Endothelial cell of umbilical vein (primary cell): ENCODE results near the gene PXK. TPM values are rescaled to one million over a fixed set of nuclear protein-coding genes. Genes with fewer than 3 reads are reported as not detected.

ENCODE experiments used
- BruUV-seq: library from RNA; stranded (reverse); fragments of 400-500 nt; replicated peaks from 2 replicates; lab custom pipeline; 2021; lab: Mats Ljungman, UMichigan
- CTCF ChIA-PET: fragments of 300-600, 350-600 bp; sonication (Branson Sonifier 250); formaldehyde crosslinking; loops from one replicate; lab custom pipeline; 2021; ENCODE audit warnings: antibody characterized with exemption, inconsistent platforms; lab: Charles Lee
- POLR2A ChIA-PET: fragments of 300-600, 350-600 bp; sonication (Branson Sonifier 250); formaldehyde crosslinking; loops from one replicate; lab custom pipeline; 2021; ENCODE audit warnings: antibody characterized with exemption, inconsistent platforms; lab: Charles Lee
- DNase-seq: peaks from one replicate; pipeline ENCODE4 v3.0.0-alpha.2; 2011; ENCODE audit warnings: low read depth, low spot score
- FAIRE-seq: peaks from 2 replicates; lab custom pipeline; 2011; peaks lifted over from hg19 to GRCh38; lab: Jason Lieb, UNC
- H2AFZ ChIP-seq: 2 replicates; pipeline ENCODE4 v1.6.0; 2012; ENCODE audit warnings: low read depth, low read length, control low read depth, inconsistent platforms
- H3K27ac ChIP-seq: 2 replicates; pipeline ENCODE4 v1.5.1; 2011; ENCODE audit warnings: low read depth, mild to moderate bottlenecking, control low read depth, low read length, moderate library complexity; ENCODE audit not compliant: insufficient read depth
- H3K27me3 ChIP-seq, 2 experiments: 2 replicates each; pipeline versions ENCODE4 v1.6.0 to v1.6.1; 2011; ENCODE audit warnings: low read length in 2 of 2, mixed read lengths in 1 of 2; ENCODE audit not compliant: control insufficient read depth in 2 of 2, insufficient read depth in 2 of 2
- H3K36me3 ChIP-seq, 2 experiments: 2 replicates in 1 of 2; 3 replicates in 1 of 2; pipeline ENCODE4 v1.5.1; 2011; ENCODE audit warnings: low read length in 2 of 2, mild to moderate bottlenecking in 1 of 2, moderate library complexity in 1 of 2; ENCODE audit not compliant: control insufficient read depth in 2 of 2, insufficient read depth in 2 of 2; ENCODE audit errors: extremely low read depth in 1 of 2
- H3K4me1 ChIP-seq: 3 replicates; pipeline ENCODE4 v1.5.1; 2011; ENCODE audit warnings: mild to moderate bottlenecking, low read length; ENCODE audit not compliant: control insufficient read depth, insufficient read depth; ENCODE audit errors: extremely low read depth
- H3K4me2 ChIP-seq: 2 replicates; pipeline ENCODE4 v1.6.1; 2011; ENCODE audit warnings: low read length, control low read depth, mixed read lengths; ENCODE audit not compliant: insufficient read depth
- H3K4me3 ChIP-seq, 3 experiments: fragments of 200-600 bp in 1 of 3; sonication (generic), shearing (Covaris generic) in 1 of 3; replicated peaks in 1 of 3; 2 replicates each; pipeline ENCODE4 v1.5.1; 2011 to 2016; ENCODE audit warnings: control low read depth in 3 of 3, low read length in 3 of 3, mild to moderate bottlenecking in 2 of 3, inconsistent platforms in 1 of 3, low read depth in 1 of 3, moderate library complexity in 1 of 3; ENCODE audit not compliant: insufficient read depth in 1 of 3
- H3K79me2 ChIP-seq: 2 replicates; pipeline ENCODE4 v1.6.0; 2012; ENCODE audit warnings: low read length, inconsistent platforms; ENCODE audit not compliant: control insufficient read depth, insufficient read depth
- H3K9ac ChIP-seq: replicated peaks from 2 replicates; pipeline ENCODE3; 2011; ENCODE audit warnings: low read length, control low read depth; ENCODE audit not compliant: insufficient read depth; ENCODE audit errors: extremely low read depth
- H3K9me1 ChIP-seq: replicated peaks from 3 replicates; pipeline ENCODE4 v1.6.0; 2011; ENCODE audit warnings: mild to moderate bottlenecking, low read length; ENCODE audit not compliant: control insufficient read depth, insufficient read depth; ENCODE audit errors: extremely low read depth
- H3K9me3 ChIP-seq: replicated peaks from 2 replicates; pipeline ENCODE4 v1.5.1; 2012; ENCODE audit warnings: low read length, inconsistent platforms; ENCODE audit not compliant: control insufficient read depth, insufficient read depth
- H4K20me1 ChIP-seq: replicated peaks from 2 replicates; pipeline ENCODE3; 2011; ENCODE audit warnings: mild to moderate bottlenecking, low read length; ENCODE audit not compliant: control insufficient read depth, insufficient read depth; ENCODE audit errors: extremely low read depth
- EZH2 ChIP-seq: IDR thresholded peaks from 2 replicates; pipeline ENCODE4 v1.6.1; 2012; ENCODE audit warnings: borderline replicate concordance, low read depth, mild to moderate bottlenecking, moderate library complexity, low read length, inconsistent platforms; ENCODE audit not compliant: severe bottlenecking
- FOS ChIP-seq: IDR thresholded peaks from 2 replicates; pipeline ENCODE4 v1.6.1; 2011; ENCODE audit warnings: mild to moderate bottlenecking, low read length, moderate library complexity, borderline replicate concordance; ENCODE audit not compliant: insufficient read depth
- GATA2 ChIP-seq: IDR thresholded peaks from 2 replicates; pipeline ENCODE4 v1.7.0; 2011; ENCODE audit warnings: low read depth, mild to moderate bottlenecking, moderate library complexity, mixed read lengths, low read length; ENCODE audit not compliant: insufficient read length, insufficient read depth
- JUN ChIP-seq: IDR thresholded peaks from 2 replicates; pipeline ENCODE4 v1.6.1; 2011; ENCODE audit warnings: borderline replicate concordance, low read depth; ENCODE audit not compliant: insufficient read length, insufficient read depth
- MYC ChIP-seq: IDR thresholded peaks from one replicate; pipeline ENCODE4 v1.6.1; 2011; ENCODE audit warnings: mild to moderate bottlenecking, low read depth, low read length
- POLR2A ChIP-seq: IDR thresholded peaks from 2 replicates; pipeline ENCODE4 v1.6.1; 2012; ENCODE audit warnings: low read depth, mild to moderate bottlenecking, control low read depth, low read length
- POLR2AphosphoS5 ChIP-seq: IDR thresholded peaks from 2 replicates; pipeline ENCODE4 v1.6.1; 2012; ENCODE audit warnings: low read depth, mild to moderate bottlenecking, control low read depth, low read length, moderate library complexity; ENCODE audit not compliant: insufficient read depth
- dilution Hi-C: fragments of 300-500 bp; cut with MboI; formaldehyde crosslinking; loops from one replicate; pipeline ENCODE4 v1.15.0; 2019; ENCODE audit warnings: low sequenced_read_pairs; ENCODE audit not compliant: extremely low pct_ligation_motif_present
- intact Hi-C: fragments of 100-400 bp; cut with micrococcal nuclease; formaldehyde crosslinking; loops from one replicate; pipeline ENCODE4 v1.10.0; 2022
- polyA plus RNA-seq, 4 experiments: library from polyadenylated mRNA; depleted of rRNA in 3 of 4; stranded (reverse) in 3 of 4; unstranded in 1 of 4; fragments of >200 nt; gene quantifications; 2 replicates each; pipeline versions ENCODE4 v1.2.1 to v1.2.3, GENCODE V29; 2011 to 2012; ENCODE audit warnings: missing spikeins in 1 of 4
- total RNA-seq: library from RNA; stranded (reverse); gene quantifications from 2 replicates; pipeline ENCODE4 v1.2.3, GENCODE V29; 2021
- TF ChIP-seq, protein P1 (sequence below), 2 donors: IDR thresholded peaks; 1 replicate in 1 of 2; 2 replicates in 1 of 2; pipeline ENCODE4 v1.5.1; 2011; ENCODE audit warnings: low read length in 2 of 2, mild to moderate bottlenecking in 2 of 2, moderate library complexity in 2 of 2, control low read depth in 1 of 2, inconsistent platforms in 1 of 2, low read depth in 1 of 2; ENCODE audit not compliant: insufficient read depth in 1 of 2; ENCODE audit errors: extremely low read depth in 1 of 2
- TF ChIP-seq, protein P2 (sequence below): IDR thresholded peaks from 2 replicates; pipeline ENCODE4 v1.6.1; 2011; ENCODE audit not compliant: insufficient read depth, insufficient read length

The PXK gene
- total and polyA plus RNA-seq, 2 donors (not counting 3 experiments of a cell fraction or from before 2014, with no cell fraction given): 11.3 to 14.6 TPM

DNA sequence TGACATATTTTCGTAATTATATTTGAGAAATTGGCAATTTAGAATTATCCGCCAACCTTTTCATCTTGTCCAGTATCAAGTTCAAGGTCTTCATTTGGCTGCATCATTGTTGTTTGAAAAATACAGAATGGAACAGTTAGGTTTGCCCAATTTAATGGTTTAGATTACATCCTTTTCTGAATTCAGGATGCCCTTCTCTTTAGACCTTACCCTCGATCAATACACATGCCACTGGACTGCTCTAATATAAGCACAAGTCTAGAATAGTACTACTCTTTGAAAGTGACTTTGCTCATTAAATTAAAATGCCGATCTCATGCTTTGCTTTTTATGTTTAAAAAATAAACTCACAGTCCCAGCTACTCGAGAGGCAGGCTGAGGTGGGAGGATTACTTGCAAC, 44.5 kb downstream of the PXK start:
- Histone ChIP-seq H3K4me2 (no peak overlapping the region), H3K27me3 (no peaks in the 10 kb centered on the region), H3K4me1 (no peaks in the 10 kb centered on the region), H2AFZ (no peak overlapping the region), H4K20me1 (no peaks in the 10 kb centered on the region), H3K9me3 (no peaks in the 10 kb centered on the region), H3K36me3 (no peaks in the 10 kb centered on the region), H3K4me3 (no peak overlapping the region), H3K27ac (no peak overlapping the region), H3K79me2 (no peaks in the 10 kb centered on the region), H3K9me1 (no peaks in the 10 kb centered on the region), H3K9ac (no peak overlapping the region)
- no peak for DNase-seq
- ChIA-PET CTCF (interaction anchor here (1.0 to 1.3 kb wide), 2 partner anchors 26 to 40 kb away, joined by 3 read pairs; no protein-coding TSS in a partner anchor), POLR2A (no interaction called here)
- no TSS peak for BruUV-seq
- intact Hi-C loops (no loop called here), dilution Hi-C loops (no loop called here)
- TF ChIP-seq MYC: no peak
- TF ChIP-seq, protein P1, sequence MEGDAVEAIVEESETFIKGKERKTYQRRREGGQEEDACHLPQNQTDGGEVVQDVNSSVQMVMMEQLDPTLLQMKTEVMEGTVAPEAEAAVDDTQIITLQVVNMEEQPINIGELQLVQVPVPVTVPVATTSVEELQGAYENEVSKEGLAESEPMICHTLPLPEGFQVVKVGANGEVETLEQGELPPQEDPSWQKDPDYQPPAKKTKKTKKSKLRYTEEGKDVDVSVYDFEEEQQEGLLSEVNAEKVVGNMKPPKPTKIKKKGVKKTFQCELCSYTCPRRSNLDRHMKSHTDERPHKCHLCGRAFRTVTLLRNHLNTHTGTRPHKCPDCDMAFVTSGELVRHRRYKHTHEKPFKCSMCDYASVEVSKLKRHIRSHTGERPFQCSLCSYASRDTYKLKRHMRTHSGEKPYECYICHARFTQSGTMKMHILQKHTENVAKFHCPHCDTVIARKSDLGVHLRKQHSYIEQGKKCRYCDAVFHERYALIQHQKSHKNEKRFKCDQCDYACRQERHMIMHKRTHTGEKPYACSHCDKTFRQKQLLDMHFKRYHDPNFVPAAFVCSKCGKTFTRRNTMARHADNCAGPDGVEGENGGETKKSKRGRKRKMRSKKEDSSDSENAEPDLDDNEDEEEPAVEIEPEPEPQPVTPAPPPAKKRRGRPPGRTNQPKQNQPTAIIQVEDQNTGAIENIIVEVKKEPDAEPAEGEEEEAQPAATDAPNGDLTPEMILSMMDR (IDR thresholded peaks at IDR 0.05; ENCODE audit: extremely low read depth in 1 of 2, insufficient read depth in 1 of 2, low read depth in 1 of 2, low read length in 2 of 2): no peak
- no peak for TF ChIP-seq POLR2AphosphoS5
- TF ChIP-seq, protein P2, sequence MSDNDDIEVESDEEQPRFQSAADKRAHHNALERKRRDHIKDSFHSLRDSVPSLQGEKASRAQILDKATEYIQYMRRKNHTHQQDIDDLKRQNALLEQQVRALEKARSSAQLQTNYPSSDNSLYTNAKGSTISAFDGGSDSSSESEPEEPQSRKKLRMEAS: no peak
- TF ChIP-seq GATA2: no peak
- TF ChIP-seq POLR2A: no peak
- TF ChIP-seq EZH2: no peak
- no peak for TF ChIP-seq FOS
- TF ChIP-seq JUN: no peak
- no peak for FAIRE-seq
